HG03354 (cell line): ENCODE measurements around the gene SPRYD3.
"Not testable (repeated sequence)": the region's sequence is repeated elsewhere in the genome, so short reads cannot be mapped to it uniquely, and the experiment has no call there.

ENCODE experiments used
- ATAC-seq: cut with Tn5 transposase; IDR thresholded peaks from one replicate; pipeline ENCODE4 v1.9.1; 2021; ENCODE audit warnings: mild to moderate bottlenecking; ENCODE audit not compliant: unreplicated experiment, poor library complexity, severe bottlenecking

Gene SPRYD3

DNA sequence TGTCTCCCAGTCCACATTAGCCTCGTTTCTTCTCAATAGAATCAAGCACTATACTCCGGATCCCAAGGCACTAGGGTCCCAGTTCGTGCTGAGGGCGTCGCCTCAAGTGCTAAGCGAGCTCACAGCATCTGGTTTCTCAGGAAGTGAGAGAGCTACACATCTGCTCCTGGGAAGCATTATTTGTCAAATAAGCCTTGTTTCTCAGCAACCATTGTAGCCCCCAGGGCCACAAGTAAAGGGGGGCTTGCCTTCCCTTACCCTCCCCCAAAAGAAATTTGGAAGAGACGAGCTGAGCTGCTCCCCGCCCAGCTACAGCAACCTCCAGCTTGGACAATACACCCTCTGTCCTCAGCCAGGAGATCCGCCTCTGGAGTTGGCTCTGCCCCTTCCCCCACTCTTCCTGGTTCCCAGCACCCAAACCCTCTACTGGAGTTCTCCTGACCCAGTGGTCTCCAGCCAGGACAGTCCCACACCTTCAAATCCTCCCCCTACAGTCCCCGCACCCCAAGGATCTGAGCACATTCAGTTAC is 35.1 kb downstream of the SPRYD3 start:
- ATAC-seq, result no peak

DNA sequence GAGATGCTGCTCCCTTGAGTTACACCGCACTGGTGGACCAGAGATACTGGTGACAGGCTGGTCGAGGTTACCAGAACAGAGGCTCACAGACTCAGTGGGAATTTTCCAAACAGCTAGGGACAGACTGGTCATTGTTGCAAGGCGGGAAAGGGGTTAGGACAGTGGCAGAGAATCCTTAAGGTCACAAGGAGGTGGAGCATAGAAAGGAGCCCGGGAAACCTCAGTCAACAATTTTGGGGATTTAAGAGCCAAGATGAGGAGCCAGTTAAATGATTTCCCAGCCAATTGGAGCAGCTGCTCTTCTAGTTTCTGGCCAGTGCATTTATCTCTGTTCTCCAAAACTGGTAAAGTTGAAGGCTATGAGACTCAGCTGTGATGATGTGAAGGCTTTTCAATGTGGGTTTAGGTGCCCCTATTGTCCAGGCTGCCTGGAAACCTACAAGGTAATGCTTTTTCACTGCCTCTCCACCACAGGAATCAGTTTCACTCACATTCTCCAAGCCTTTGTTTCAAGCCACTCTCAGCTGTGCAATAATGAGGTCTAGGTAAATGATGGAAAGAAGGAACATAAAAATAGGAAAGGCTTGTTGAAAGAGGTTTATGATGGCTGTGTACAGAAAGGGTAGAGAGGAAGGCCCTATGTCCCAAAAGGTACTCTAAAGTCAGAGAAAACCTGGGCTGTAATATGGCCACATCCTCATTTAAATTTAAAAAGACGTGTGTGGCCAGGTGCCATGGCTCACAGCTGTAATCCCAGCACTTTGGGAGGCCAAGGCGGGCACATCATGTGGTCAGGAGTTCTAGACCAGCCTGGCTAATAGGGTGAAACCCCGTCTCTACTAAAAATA is 36.4 kb downstream of the SPRYD3 start:
- ATAC-seq, result no peak

DNA sequence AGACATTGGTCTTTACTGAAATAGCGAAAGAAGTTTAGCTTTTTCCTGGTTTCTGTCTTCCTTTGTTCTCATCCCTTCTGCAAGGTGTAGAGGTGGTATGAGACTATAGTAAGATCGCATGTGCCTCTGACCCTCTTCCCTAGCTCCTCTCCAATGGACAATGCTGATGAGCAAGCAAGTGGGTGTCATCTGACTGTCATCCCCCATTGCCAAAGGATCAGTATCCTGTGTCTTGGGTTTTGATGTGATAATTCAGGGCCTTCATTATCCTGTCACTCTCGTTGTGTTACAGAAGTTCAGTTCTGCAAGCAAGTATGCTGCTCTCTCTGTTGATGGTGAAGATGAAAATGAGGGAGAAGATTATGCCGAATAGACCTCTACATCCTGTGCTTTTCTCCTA is 39.3 kb downstream of the SPRYD3 start:
- ATAC-seq, result no peak

DNA sequence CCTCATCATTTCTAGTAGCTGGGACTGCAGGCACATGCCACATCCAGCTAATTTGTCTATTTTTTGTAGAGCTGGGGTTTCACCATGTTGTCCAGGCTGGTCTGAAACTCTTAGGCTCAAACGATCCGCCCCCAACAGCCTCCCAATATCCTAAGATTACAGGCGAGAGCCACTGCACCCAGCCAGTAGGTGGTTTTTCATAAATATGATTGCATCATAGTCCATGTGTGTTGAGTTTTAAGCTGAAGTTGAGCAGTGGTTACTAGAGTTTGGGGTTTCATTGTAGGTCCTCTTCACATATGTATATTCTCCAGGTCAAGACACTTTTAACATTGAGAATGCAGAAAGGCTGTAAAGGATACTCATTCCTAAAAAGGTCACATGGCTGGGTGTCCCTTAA is 42.4 kb downstream of the SPRYD3 start:
- ATAC-seq, result no peak

DNA sequence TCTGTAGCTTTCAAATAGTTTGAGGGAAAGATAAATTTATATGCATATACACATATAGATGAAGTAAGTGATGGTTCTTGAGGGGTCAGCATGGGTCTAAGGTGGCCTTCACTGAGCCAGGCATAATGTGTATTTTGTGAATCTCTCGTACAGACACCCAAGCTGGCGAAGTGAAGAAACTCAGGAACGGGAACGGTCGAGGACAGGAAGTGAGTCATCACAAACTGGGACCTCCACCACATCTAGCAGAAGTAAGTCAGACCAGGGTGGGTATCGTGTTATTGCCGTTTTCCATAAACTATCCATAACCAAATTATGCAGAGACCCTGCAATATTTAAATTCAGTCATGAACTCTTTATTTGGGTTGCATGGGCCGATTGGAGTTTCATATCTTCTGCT is 44.7 kb downstream of the SPRYD3 start:
- no peak for ATAC-seq

DNA sequence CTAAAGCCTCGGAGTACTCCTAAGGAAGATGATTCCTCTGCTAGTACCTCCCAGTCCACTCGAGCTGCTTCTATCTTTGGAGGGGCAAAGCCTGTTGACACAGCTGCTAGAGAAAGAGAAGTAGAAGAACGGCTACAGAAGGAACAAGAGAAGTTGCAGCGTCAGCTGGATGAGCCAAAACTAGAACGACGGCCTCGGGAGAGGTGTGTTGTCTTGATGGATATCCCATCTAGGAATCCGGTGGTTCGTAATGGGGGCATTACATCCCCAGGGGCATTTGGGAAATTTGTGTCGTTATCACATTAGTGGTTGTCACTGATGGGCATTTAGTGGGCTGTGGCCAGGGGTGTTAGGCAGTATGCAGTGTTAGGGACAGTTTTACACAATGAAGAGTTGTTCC is 45.4 kb downstream of the SPRYD3 start:
- not testable (repeated sequence) for ATAC-seq

DNA sequence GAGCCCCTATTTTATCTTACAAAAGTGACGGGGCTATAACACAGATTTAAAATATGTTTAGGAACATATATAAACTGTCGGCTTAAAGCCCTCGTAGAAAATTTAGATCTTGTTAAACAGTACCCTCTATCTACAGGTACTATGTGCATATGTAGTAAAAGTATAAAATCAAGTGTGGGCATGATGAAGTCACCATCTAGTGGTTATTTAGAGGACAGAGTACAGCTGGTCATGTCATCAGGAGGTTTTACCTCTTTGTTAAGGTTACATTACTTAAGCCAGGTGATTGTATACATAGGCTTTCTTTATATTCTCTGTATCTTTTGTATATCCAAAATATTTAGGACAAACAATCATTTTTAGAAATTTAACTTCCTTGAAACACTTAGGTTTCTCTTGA is 47.6 kb downstream of the SPRYD3 start:
- no peak for ATAC-seq

DNA sequence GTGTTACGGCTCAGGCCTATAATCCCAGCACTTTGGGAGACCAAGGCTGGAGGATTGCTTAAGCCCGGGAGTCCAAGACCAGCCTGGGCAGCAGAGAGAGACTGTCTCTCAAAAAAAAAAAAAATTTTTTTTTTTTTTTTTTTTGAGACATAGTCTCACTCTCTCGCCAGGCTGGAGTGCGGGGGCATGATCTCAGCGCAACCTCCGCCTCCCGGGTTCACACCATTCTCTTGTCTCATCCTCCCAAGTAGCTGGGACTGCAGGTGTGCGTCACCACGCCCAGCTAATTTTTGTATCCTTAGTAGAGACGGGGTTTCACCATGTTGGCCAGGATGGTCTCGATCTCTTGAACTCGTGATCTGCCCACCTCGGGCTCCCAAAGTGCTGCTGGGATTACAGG is 52.2 kb downstream of the SPRYD3 start:
- not testable (repeated sequence) for ATAC-seq

DNA sequence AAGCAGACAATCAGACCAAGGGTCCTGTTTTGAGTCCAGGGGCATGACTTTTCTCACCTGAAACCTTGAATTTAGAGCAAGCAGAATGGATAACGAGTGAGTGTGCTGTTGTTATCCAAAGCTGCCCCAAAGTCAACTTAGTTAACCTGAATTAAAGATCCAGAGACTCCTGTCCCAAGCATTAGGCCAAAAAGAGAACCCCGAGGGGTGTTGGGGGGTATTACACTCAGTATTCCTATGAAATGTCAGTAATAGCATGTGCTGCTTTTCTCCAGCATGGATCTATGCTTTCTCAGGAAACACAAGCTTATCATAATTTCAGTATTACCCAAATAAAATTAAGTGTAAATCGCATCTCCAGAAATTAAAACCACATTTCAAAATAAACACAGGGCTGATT is 53.9 kb downstream of the SPRYD3 start:
- no peak for ATAC-seq

DNA sequence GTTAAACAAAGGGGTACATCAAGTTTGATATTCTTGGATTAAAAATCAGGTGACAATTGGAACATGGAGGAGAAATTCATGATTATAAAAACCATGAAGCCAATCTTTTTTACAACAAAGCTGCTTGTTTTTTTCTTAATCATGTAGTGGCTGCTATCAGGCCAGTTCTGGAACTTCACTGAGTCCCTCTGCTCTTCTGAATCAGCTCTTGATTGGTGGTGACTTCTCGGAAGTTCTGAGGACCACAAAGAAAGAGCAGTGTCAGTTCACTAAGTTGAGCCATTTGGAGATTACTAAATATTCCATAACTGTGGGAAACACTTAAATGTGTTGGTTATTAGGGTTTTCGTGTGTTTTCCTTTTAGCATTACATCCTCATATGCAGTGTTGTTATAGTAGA is 64.5 kb downstream of the SPRYD3 start:
- no peak for ATAC-seq
